22Rv1 (cell line): ENCODE measurements around the gene PLCB4.

Source experiments
- CTCF ChIP-seq: fragments of 450-650 bp; IDR thresholded peaks from 2 replicates; pipeline ENCODE4 v1.5.1; 2017; ENCODE audit warnings: mild to moderate bottlenecking
- ZFX ChIP-seq: fragments of 450-650 bp; IDR thresholded peaks from 2 replicates; pipeline ENCODE4 v1.6.1; 2017; ENCODE audit warnings: antibody characterized with exemption, borderline replicate concordance

GRCh38 chr20:9474835-9475415 is 406.0 kb downstream of the PLCB4 start:
- TF ChIP-seq CTCF (no peak), ZFX (no peak)
